ENCODE results near the gene NUP107.
A peak's percentile ranks its signal among the peaks of the same experiment; 100 is the strongest.

NUP107 gene

GRCh38 chr12:68641138-68641537 is 45.6 kb upstream of the NUP107 start:
- Histone ChIP-seq H3K9me3 (ENCODE audit: severe bottlenecking) (no peaks in the 10 kb centered on the region), H3K36me3 (ENCODE audit: low read depth) (peaks cover 30% of the 10 kb centered on the region), H3K4me3 (ENCODE audit: severe bottlenecking) (no peak overlapping the region), H3K4me1 (ENCODE audit: insufficient read depth, poor library complexity, severe bottlenecking) (peaks cover 6% of the 10 kb centered on the region), H3K27me3 (ENCODE audit: insufficient read depth, poor library complexity, severe bottlenecking) (no peaks in the 10 kb centered on the region), H3K27ac (ENCODE audit: poor library complexity, severe bottlenecking) (no peak overlapping the region)
- ATAC-seq (ENCODE audit: low read depth) (no peak), DNase-seq (ENCODE audit: low spot score) (no peak)
- TF ChIP-seq CTCF (IDR thresholded peaks at IDR 0.05; ENCODE audit: poor library complexity, severe bottlenecking) = no peak

GRCh38 chr12:68646484-68646883 is 40.3 kb upstream of the NUP107 start:
- peaks cover 59% of the 10 kb centered on the region for H3K36me3 ChIP-seq (ENCODE audit: low read depth)
- ATAC-seq (ENCODE audit: low read depth) = no peak
- no peaks in the 10 kb centered on the region for H3K4me1 ChIP-seq (ENCODE audit: insufficient read depth, poor library complexity, severe bottlenecking)
- H3K9me3 ChIP-seq (ENCODE audit: severe bottlenecking) = no peaks in the 10 kb centered on the region
- no peak for TF ChIP-seq CTCF (IDR thresholded peaks at IDR 0.05; ENCODE audit: poor library complexity, severe bottlenecking)
- H3K27me3 ChIP-seq (ENCODE audit: insufficient read depth, poor library complexity, severe bottlenecking) = no peaks in the 10 kb centered on the region
- no peak for DNase-seq (ENCODE audit: low spot score)
- no peak overlapping the region for H3K27ac ChIP-seq (ENCODE audit: poor library complexity, severe bottlenecking)
- H3K4me3 ChIP-seq (ENCODE audit: severe bottlenecking) = no peak overlapping the region

GRCh38 chr12:68647507-68647906 is 39.3 kb upstream of the NUP107 start:
- ATAC-seq (ENCODE audit: low read depth) (no peak), DNase-seq (ENCODE audit: low spot score) (no peak)
- Histone ChIP-seq H3K27me3 (ENCODE audit: insufficient read depth, poor library complexity, severe bottlenecking) (no peaks in the 10 kb centered on the region), H3K4me1 (ENCODE audit: insufficient read depth, poor library complexity, severe bottlenecking) (no peaks in the 10 kb centered on the region), H3K36me3 (ENCODE audit: low read depth) (peaks cover 63% of the 10 kb centered on the region), H3K9me3 (ENCODE audit: severe bottlenecking) (no peaks in the 10 kb centered on the region), H3K27ac (ENCODE audit: poor library complexity, severe bottlenecking) (no peak overlapping the region), H3K4me3 (ENCODE audit: severe bottlenecking) (no peak overlapping the region)
- TF ChIP-seq CTCF (IDR thresholded peaks at IDR 0.05; ENCODE audit: poor library complexity, severe bottlenecking) = no peak

GRCh38 chr12:68648179-68648578 is 38.6 kb upstream of the NUP107 start:
- Histone ChIP-seq H3K9me3 (ENCODE audit: severe bottlenecking) (no peaks in the 10 kb centered on the region), H3K27ac (ENCODE audit: poor library complexity, severe bottlenecking) (no peak overlapping the region), H3K27me3 (ENCODE audit: insufficient read depth, poor library complexity, severe bottlenecking) (no peaks in the 10 kb centered on the region), H3K36me3 (ENCODE audit: low read depth) (peaks cover 63% of the 10 kb centered on the region), H3K4me1 (ENCODE audit: insufficient read depth, poor library complexity, severe bottlenecking) (no peaks in the 10 kb centered on the region), H3K4me3 (ENCODE audit: severe bottlenecking) (no peak overlapping the region)
- no peak for DNase-seq (ENCODE audit: low spot score)
- no peak for TF ChIP-seq CTCF (IDR thresholded peaks at IDR 0.05; ENCODE audit: poor library complexity, severe bottlenecking)
- ATAC-seq (ENCODE audit: low read depth) = no peak

GRCh38 chr12:68665016-68665569 is 21.7 kb upstream of the NUP107 start:
- 0 out of 3 replicates have a peak, but pooled peaks have one; percentile 33 for ATAC-seq (ENCODE audit: low read depth)
- no peak for DNase-seq (ENCODE audit: low spot score)
- TF ChIP-seq CTCF (IDR thresholded peaks at IDR 0.05; ENCODE audit: poor library complexity, severe bottlenecking) = peak; percentile 24

More at GRCh38 chr12:68665016-68665569, 21.7 kb upstream of the NUP107 start:
- Histone ChIP-seq H3K27me3 (ENCODE audit: insufficient read depth, poor library complexity, severe bottlenecking) (no peaks in the 10 kb centered on the region), H3K27ac (ENCODE audit: poor library complexity, severe bottlenecking) (no peak overlapping the region), H3K4me1 (ENCODE audit: insufficient read depth, poor library complexity, severe bottlenecking) (no peaks in the 10 kb centered on the region), H3K36me3 (ENCODE audit: low read depth) (peaks cover 12% of the 10 kb centered on the region), H3K9me3 (ENCODE audit: severe bottlenecking) (no peaks in the 10 kb centered on the region), H3K4me3 (ENCODE audit: severe bottlenecking) (no peak overlapping the region)
